GM12864 (cell line): ENCODE results near the gene FKTN.
"Not testable (repeated sequence)": the region's sequence is repeated elsewhere in the genome, so short reads cannot be mapped to it uniquely, and the experiment has no call there.

Source experiments
- DNase-seq: peaks from one replicate; pipeline ENCODE4 v3.0.0-alpha.2; 2011; ENCODE audit warnings: low read depth
- H3K4me3 ChIP-seq: 2 replicates; pipeline ENCODE4 v1.5.1; 2011; ENCODE audit warnings: mild to moderate bottlenecking, low read depth, low read length, control low read depth
- TF ChIP-seq, protein P1 (sequence below): IDR thresholded peaks from 2 replicates; pipeline ENCODE4 v1.5.1; 2011; ENCODE audit warnings: low read depth, mild to moderate bottlenecking, moderate library complexity, low read length, control low read depth, inconsistent platforms; ENCODE audit errors: missing control alignments

Gene FKTN

DNA sequence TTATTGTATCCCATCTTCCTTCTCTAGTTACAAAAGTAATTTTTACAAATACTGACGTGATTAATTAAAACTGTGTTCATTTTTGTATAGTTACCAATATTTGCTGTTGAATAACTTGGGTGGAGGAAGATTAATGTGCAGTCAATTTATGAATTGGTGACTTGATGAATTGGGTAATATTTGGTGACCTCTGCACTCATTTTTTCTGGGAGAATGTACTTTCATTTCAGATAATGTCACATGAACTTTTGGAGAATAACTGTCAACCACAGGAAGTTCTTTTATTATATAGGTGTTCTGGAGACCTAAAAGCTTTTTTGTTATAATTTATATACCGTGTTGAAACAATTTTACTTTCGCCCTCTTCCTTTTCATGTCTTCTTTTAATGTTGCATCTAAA, 26.4 kb upstream of the FKTN start:
- DNase-seq = no peak
- no peak overlapping the region for H3K4me3 ChIP-seq
- TF ChIP-seq, protein P1, sequence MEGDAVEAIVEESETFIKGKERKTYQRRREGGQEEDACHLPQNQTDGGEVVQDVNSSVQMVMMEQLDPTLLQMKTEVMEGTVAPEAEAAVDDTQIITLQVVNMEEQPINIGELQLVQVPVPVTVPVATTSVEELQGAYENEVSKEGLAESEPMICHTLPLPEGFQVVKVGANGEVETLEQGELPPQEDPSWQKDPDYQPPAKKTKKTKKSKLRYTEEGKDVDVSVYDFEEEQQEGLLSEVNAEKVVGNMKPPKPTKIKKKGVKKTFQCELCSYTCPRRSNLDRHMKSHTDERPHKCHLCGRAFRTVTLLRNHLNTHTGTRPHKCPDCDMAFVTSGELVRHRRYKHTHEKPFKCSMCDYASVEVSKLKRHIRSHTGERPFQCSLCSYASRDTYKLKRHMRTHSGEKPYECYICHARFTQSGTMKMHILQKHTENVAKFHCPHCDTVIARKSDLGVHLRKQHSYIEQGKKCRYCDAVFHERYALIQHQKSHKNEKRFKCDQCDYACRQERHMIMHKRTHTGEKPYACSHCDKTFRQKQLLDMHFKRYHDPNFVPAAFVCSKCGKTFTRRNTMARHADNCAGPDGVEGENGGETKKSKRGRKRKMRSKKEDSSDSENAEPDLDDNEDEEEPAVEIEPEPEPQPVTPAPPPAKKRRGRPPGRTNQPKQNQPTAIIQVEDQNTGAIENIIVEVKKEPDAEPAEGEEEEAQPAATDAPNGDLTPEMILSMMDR = no peak

DNA sequence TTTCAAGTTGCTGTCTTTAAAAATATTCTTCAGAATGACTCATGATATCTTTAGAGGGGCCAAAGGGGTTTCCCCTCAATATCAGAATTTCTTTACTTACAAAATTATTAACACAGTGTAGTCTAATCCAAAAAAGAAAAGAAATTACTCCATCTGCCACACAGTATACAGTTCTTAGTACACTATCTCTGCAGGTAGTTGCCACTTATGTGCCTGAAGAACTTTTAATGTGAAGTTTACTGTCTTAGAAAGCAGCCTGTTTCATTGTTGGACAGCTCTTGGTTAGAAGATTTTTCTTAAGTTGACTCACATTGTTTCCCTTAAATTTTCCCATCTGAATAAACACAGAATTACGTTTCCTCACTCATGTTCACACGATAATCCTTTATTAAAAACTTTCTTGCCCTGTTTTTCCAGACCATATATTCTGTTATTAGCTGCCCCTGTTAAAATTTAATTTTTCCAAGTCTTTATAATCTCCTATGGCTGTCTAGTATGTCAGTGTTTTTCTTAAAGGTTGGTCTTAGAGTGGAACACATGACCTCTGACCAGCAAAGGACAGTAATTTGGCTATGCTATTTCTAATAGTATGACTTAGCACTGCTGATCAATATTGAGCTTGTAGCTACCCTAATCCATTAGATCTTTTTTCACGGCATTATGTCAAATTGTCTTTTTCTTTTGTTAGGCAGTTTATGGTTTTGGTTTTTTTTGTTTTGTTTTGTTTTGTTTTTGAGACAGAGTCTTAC, 21.8 kb upstream of the FKTN start:
- TF ChIP-seq, protein P1 = no peak
- DNase-seq = no peak
- no peak overlapping the region for H3K4me3 ChIP-seq

- no peak for DNase-seq
- TF ChIP-seq, protein P1 = no peak
- H3K4me3 ChIP-seq = no peak overlapping the region
Measured at GRCh38 chr9:105539452-105539851, 18.5 kb upstream of the FKTN start.

DNA sequence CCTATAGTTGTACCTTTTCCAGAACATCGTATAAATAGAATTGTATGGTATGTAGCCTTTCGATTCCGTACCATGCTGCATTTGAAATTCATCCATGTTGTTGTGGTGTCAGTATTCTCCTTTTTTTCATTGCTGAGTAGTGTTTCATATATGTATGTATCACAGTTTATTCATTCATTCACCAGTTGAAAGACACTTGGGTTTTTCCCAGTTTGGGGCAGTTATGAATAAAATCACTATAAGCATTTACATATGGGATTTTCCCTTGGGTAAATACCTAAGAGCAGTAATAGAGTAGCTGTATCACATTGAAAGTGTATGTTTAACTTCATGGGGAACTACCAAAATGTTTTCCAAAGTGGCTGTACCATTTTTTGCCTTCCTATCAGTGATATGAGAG, 16.1 kb upstream of the FKTN start:
- TF ChIP-seq, protein P1 = no peak
- DNase-seq = peak; percentile 39
- H3K4me3 ChIP-seq = no peak overlapping the region

DNA sequence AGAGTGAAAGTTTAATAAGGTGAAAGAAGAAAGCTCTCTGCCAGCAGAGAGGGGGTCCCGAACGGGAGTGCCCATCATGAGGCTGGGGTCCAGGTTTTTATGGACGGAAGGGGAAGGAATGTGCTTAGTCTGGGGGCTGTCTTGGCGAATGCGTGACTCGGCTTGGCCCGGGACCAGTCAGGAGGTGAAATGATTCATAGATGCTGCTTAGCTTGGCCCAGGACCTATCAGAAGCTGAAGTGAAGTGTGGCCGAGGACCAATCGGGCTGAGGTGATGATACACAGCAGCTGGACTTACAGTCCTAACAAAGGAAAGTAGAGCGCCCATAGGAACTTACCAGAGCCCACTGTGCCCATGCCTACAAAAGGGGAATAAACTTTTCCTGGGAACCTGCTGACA, 3.9 kb upstream of the FKTN start:
- no peak overlapping the region for H3K4me3 ChIP-seq
- no peak for DNase-seq
- TF ChIP-seq, protein P1 = no peak

DNA sequence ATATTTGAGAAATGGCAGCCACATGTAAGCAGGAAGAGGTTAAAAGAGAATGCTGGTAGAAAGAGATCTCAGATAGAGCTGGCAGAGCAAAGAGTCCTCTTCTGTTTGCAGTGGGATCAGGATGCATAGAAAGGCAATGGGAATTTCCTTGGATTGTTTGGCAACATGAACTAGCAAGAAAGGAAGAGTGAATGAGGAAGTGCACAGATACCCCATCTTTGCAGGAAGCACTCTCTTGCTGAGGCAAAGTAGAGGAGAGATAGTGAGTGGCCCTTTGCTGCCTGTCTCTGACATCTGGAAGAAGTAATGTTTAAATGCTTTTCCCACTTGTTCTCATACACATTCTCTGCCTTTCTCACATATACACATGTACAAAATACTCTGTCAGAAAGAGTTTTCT, 14.5 kb downstream of the FKTN start:
- no peak overlapping the region for H3K4me3 ChIP-seq
- DNase-seq = no peak
- TF ChIP-seq, protein P1 = no peak

- H3K4me3 ChIP-seq, DNase-seq: not testable (repeated sequence)
Measured at GRCh38 chr9:105579952-105580351, 22.0 kb downstream of the FKTN start.

DNA sequence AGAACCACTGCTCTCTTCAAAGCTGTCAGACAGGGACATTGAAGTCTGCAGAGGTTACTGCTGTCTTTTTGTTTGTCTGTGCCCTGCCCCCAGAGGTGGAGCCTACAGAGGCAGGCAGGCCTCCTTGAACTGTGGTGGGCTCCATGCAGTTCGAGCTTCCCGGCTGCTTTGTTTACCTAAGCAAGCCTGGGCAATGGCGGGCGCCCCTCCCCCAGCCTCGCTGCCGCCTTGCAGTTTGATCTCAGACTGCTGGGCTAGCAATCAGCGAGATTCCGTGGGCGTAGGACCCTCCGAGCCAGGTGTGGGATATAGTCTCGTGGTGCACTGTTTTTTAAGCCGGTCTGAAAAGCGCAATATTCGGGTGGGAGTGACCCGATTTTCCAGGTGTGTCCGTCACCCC, 23.6 kb downstream of the FKTN start:
- H3K4me3 ChIP-seq, DNase-seq: not testable (repeated sequence)
